A549 (cell line): Measurements from ENCODE around the gene DNAJC3. TPM values are rescaled to one million over a fixed set of nuclear protein-coding genes. Genes with fewer than 3 reads are reported as not detected.

Experiments
- ATAC-seq, 2 experiments: fragments of 200-7000 bp in 1 of 2; fragments of >200 bp in 1 of 2; cut with Nextera tagmentation in 1 of 2; cut with Tn5 transposase in 1 of 2; 3 replicates each; pipeline versions ENCODE4 v1.8.0 to v1.9.1; 2018 to 2020; ENCODE audit warnings: mild to moderate bottlenecking in 1 of 2, moderate library complexity in 1 of 2
- CTCF ChIA-PET: fragments of 300-600 bp; sonication (Branson Sonifier 250); formaldehyde crosslinking; extraction: SDS; loops from one replicate; lab custom pipeline; 2021; ENCODE audit warnings: antibody characterized with exemption, inconsistent platforms; lab: Yijun Ruan, JAX
- POLR2A ChIA-PET: fragments of 350-600 bp; formaldehyde crosslinking; extraction: SDS; loops from one replicate; lab custom pipeline; 2021; ENCODE audit warnings: antibody characterized with exemption, inconsistent platforms; lab: Yijun Ruan, JAX
- DNase-seq, 2 experiments: peaks; one replicate each; pipeline versions ENCODE4 v3.0.0 to v3.0.0-alpha.2; 2011 to 2016; ENCODE audit warnings: low read depth in 1 of 2, low spot score in 1 of 2
- FAIRE-seq: peaks from 2 replicates; lab custom pipeline; 2011; peaks lifted over from hg19 to GRCh38; lab: Jason Lieb, UNC
- H3K27ac ChIP-seq, 2 experiments: fragments of >200 bp; sonication (Bioruptor Twin); formaldehyde crosslinking; 3 replicates each; pipeline ENCODE4 v1.5.1; 2016 to 2017
- H3K4me1 ChIP-seq: fragments of >200 bp; sonication (Bioruptor Twin); formaldehyde crosslinking; 3 replicates; pipeline ENCODE4 v1.6.1; 2016
- H3K4me2 ChIP-seq: fragments of >200 bp; sonication (Bioruptor Twin); formaldehyde crosslinking; 3 replicates; pipeline ENCODE4 v1.6.1; 2016
- H3K4me3 ChIP-seq: fragments of >200 bp; sonication (Bioruptor Twin); formaldehyde crosslinking; 3 replicates; pipeline ENCODE4 v1.5.1; 2016
- H3K9me3 ChIP-seq: fragments of >200 bp; sonication (Bioruptor Twin); formaldehyde crosslinking; 3 replicates; pipeline ENCODE4 v1.6.1; 2016
- BHLHE40 ChIP-seq: IDR thresholded peaks from 2 replicates; pipeline ENCODE4 v1.6.1; 2012; ENCODE audit warnings: low read depth, low read length, inconsistent platforms
- CHD2 ChIP-seq: fragments of 150-350 bp; IDR thresholded peaks from 2 replicates; pipeline ENCODE4 v1.6.1; 2014; ENCODE audit warnings: low read length; ENCODE audit not compliant: partially characterized antibody
- CTCF ChIP-seq: fragments of >200 bp; sonication (Bioruptor Twin); formaldehyde crosslinking; IDR thresholded peaks from 3 replicates; pipeline ENCODE4 v1.5.1; 2016
- EHF ChIP-seq: fragments of 250-450 bp; sonication (Bioruptor Pico); IDR thresholded peaks from 2 replicates; pipeline ENCODE4 v1.5.0; 2020; ENCODE audit warnings: mild to moderate bottlenecking
- EP300 ChIP-seq, 2 experiments: fragments of >200 bp; sonication (Bioruptor Twin); formaldehyde crosslinking; IDR thresholded peaks; 2 replicates in 1 of 2; 3 replicates in 1 of 2; pipeline ENCODE4 v1.6.1; 2016 to 2017
- FOSB ChIP-seq: fragments of 250-450 bp; sonication (Bioruptor Pico); IDR thresholded peaks from 2 replicates; pipeline ENCODE4 v1.5.0; 2020; ENCODE audit warnings: mild to moderate bottlenecking, moderate library complexity
- FOXS1 ChIP-seq: fragments of 250-450 bp; sonication (Bioruptor Pico); IDR thresholded peaks from 2 replicates; pipeline ENCODE4 v1.5.0; 2020; ENCODE audit warnings: mild to moderate bottlenecking, moderate library complexity
- GATA3 ChIP-seq: IDR thresholded peaks from 2 replicates; pipeline ENCODE4 v1.6.1; 2012; ENCODE audit warnings: borderline replicate concordance
- HDAC2 ChIP-seq: fragments of 200-600 bp; sonication (generic); IDR thresholded peaks from 2 replicates; pipeline ENCODE4 v1.6.1; 2016
- HMGXB4 ChIP-seq: fragments of 250-450 bp; sonication (Bioruptor Pico); IDR thresholded peaks from 2 replicates; pipeline ENCODE4 v1.5.0; 2021; ENCODE audit warnings: mild to moderate bottlenecking, moderate library complexity, borderline replicate concordance
- HOXB5 ChIP-seq: fragments of 250-450 bp; sonication (Bioruptor Pico); IDR thresholded peaks from 2 replicates; pipeline ENCODE4 v1.5.0; 2020; ENCODE audit warnings: mild to moderate bottlenecking, moderate library complexity
- JUNB ChIP-seq: fragments of >200 bp; sonication (Bioruptor Twin); formaldehyde crosslinking; IDR thresholded peaks from 2 replicates; pipeline ENCODE4 v1.6.1; 2016
- KDM1A ChIP-seq: fragments of 200-600 bp; sonication (generic); IDR thresholded peaks from 2 replicates; pipeline ENCODE4 v1.6.1; 2016; ENCODE audit warnings: low read depth, mild to moderate bottlenecking
- KDM5A ChIP-seq: fragments of 200-600 bp; sonication (generic); IDR thresholded peaks from 2 replicates; pipeline ENCODE4 v1.6.1; 2016; ENCODE audit warnings: antibody characterized with exemption, mild to moderate bottlenecking
- MAZ ChIP-seq: fragments of 150-350 bp; IDR thresholded peaks from 2 replicates; pipeline ENCODE4 v1.6.1; 2014; ENCODE audit warnings: antibody characterized with exemption, low read depth, low read length, borderline replicate concordance
- NPAS2 ChIP-seq: fragments of 250-450 bp; sonication (Bioruptor Pico); IDR thresholded peaks from 2 replicates; pipeline ENCODE4 v1.8.0; 2022; ENCODE audit warnings: mild to moderate bottlenecking, moderate library complexity, borderline replicate concordance
- PHF8 ChIP-seq: fragments of 200-600 bp; sonication (generic); IDR thresholded peaks from 2 replicates; pipeline ENCODE4 v1.6.1; 2016; ENCODE audit warnings: low read depth, mild to moderate bottlenecking, antibody characterized with exemption, moderate library complexity, borderline replicate concordance
- POLR2A ChIP-seq: IDR thresholded peaks from 2 replicates; pipeline ENCODE4 v1.6.1; 2012; ENCODE audit warnings: mild to moderate bottlenecking, low read length
- POLR2AphosphoS2 ChIP-seq: conservative IDR thresholded peaks from 2 replicates; pipeline ENCODE4 v1.6.1; 2012; ENCODE audit warnings: low read length, improper control_type of control experiment, inconsistent platforms
- RCOR1 ChIP-seq: fragments of 150-350 bp; IDR thresholded peaks from 2 replicates; pipeline ENCODE4 v1.6.1; 2014; ENCODE audit warnings: antibody characterized with exemption, low read length, low read depth
- TFCP2L1 ChIP-seq: fragments of 250-450 bp; sonication (Bioruptor Pico); IDR thresholded peaks from 2 replicates; pipeline ENCODE4 v1.5.0; 2021; ENCODE audit warnings: mild to moderate bottlenecking
- TP53 ChIP-seq: fragments of 250-450 bp; sonication (Bioruptor Pico); IDR thresholded peaks from 2 replicates; pipeline ENCODE4 v1.5.0; 2021; ENCODE audit warnings: mild to moderate bottlenecking, moderate library complexity
- ZFP36 ChIP-seq: fragments of 450-650 bp; IDR thresholded peaks from 2 replicates; pipeline ENCODE4 v1.6.1; 2014; ENCODE audit warnings: borderline replicate concordance; ENCODE audit not compliant: partially characterized antibody
- ZNF302 ChIP-seq: fragments of 250-450 bp; sonication (Bioruptor Pico); IDR thresholded peaks from 2 replicates; pipeline ENCODE4 v1.9.0; 2021; ENCODE audit warnings: inconsistent platforms, mild to moderate bottlenecking, moderate library complexity
- WGBS: methylation state at CpG from one replicate; pipeline ENCODE4 v1.1.6; 2017; ENCODE audit errors: missing lambda C conversion rate; 5-methylcytosine and 5-hydroxymethylcytosine counted together
- polyA plus RNA-seq, 4 experiments: library from polyadenylated mRNA; depleted of rRNA in 3 of 4; stranded (reverse); fragments of >200 nt; fragmentation: RNase III in 1 of 4; extraction: RNeasy Plus Mini Kit Qiagen cat#74134 plus additional on column Dnase treatment in 1 of 4; gene quantifications; 2 replicates in 3 of 4; 3 replicates in 1 of 4; pipeline ENCODE4 v1.2.3, GENCODE V29; 2011 to 2017
- TF ChIP-seq, protein P1 (sequence below): fragments of 250-450 bp; sonication (Bioruptor Pico); IDR thresholded peaks from 2 replicates; pipeline ENCODE4 v1.5.0; 2020; ENCODE audit warnings: low read depth, mild to moderate bottlenecking, moderate library complexity
- TF ChIP-seq, protein P2 (sequence below): IDR thresholded peaks from 2 replicates; pipeline ENCODE4 v1.6.1; 2012
- TF ChIP-seq, protein P3 (sequence below): fragments of 150-350 bp; IDR thresholded peaks from 2 replicates; pipeline ENCODE4 v1.6.1; 2014; ENCODE audit warnings: low read depth, mild to moderate bottlenecking, low read length

The DNAJC3 gene
- polyA plus RNA-seq, 2 of the 4 experiments (the other 2 are of a cell fraction), result 11.1 to 21.9 TPM

DNA sequence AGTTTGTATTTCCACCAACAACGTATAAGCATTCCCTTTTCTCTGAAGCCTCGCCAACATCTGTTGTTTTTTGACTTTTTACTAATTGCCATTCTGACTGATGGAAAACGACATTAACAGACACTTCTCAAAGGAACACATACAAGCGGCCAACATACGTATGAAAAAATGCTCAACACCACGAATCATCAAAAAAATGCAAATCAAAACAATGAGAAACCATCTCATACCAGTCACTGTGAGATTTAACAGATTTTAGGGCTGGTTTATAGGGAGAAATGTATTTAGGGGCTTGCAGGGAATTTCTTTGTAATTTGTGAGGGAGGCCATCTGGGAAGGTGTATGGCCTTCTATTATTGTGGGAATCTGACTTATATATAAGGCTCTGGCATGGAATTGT is 29.6 kb upstream of the DNAJC3 start:
- FAIRE-seq (no peak), ATAC-seq (no peak), DNase-seq (no peak)
- Histone ChIP-seq H3K9me3 (no peaks in the 10 kb centered on the region), H3K27ac (no peak overlapping the region), H3K4me2 (no peak overlapping the region), H3K4me3 (no peak overlapping the region)
- POLR2A ChIA-PET, result no interaction called here
- 67% methylated on average over 6 of the region's 6 CpGs for WGBS
- CTCF ChIA-PET, result no interaction called here
- TF ChIP-seq ZNF302 (CRISPR knock-in tag) (no peak), NPAS2 (CRISPR knock-in tag) (no peak), FOXS1 (CRISPR knock-in tag) (no peak), EP300 (IDR thresholded peaks at IDR 0.05) (no peak), CHD2 (no peak), EHF (no peak), KDM5A (no peak), ZFP36 (no peak), BHLHE40 (no peak), GATA3 (no peak)
- TF ChIP-seq, protein P1, sequence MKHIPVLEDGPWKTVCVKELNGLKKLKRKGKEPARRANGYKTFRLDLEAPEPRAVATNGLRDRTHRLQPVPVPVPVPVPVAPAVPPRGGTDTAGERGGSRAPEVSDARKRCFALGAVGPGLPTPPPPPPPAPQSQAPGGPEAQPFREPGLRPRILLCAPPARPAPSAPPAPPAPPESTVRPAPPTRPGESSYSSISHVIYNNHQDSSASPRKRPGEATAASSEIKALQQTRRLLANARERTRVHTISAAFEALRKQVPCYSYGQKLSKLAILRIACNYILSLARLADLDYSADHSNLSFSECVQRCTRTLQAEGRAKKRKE (CRISPR knock-in tag), result no peak
- TF ChIP-seq, protein P2, sequence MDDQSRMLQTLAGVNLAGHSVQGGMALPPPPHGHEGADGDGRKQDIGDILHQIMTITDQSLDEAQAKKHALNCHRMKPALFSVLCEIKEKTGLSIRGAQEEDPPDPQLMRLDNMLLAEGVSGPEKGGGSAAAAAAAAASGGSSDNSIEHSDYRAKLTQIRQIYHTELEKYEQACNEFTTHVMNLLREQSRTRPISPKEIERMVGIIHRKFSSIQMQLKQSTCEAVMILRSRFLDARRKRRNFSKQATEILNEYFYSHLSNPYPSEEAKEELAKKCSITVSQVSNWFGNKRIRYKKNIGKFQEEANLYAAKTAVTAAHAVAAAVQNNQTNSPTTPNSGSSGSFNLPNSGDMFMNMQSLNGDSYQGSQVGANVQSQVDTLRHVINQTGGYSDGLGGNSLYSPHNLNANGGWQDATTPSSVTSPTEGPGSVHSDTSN, result no peak
- TF ChIP-seq, all 56 proteins: peak for 0
- H3K4me1 ChIP-seq, result peaks cover 10% of the 10 kb centered on the region

DNA sequence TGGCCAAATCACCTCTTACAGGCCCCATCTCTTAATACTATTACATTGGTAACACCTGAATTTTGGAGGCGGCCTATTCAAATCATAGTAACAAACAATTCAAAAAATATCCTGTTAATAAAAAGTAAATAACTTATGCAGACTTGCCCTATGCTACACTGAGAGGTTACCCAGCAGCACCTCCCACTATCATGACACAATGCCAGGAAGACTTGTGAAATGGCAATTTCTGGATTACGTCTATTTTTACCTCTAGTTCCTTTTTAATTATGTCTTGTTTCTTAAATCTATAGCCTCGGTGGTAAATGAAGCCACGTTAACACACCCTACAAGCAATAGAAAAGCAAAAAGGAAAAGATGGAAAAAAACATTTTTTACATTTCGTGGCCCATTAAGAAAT is 26.2 kb upstream of the DNAJC3 start:
- DNase-seq, result no peak
- Histone ChIP-seq H3K9me3 (no peaks in the 10 kb centered on the region), H3K4me3 (no peak overlapping the region), H3K4me1 (no peaks in the 10 kb centered on the region), H3K27ac (no peak overlapping the region), H3K4me2 (no peak overlapping the region)
- no peak for TF ChIP-seq RCOR1
- no peak for TF ChIP-seq CHD2
- TF ChIP-seq, protein P3, sequence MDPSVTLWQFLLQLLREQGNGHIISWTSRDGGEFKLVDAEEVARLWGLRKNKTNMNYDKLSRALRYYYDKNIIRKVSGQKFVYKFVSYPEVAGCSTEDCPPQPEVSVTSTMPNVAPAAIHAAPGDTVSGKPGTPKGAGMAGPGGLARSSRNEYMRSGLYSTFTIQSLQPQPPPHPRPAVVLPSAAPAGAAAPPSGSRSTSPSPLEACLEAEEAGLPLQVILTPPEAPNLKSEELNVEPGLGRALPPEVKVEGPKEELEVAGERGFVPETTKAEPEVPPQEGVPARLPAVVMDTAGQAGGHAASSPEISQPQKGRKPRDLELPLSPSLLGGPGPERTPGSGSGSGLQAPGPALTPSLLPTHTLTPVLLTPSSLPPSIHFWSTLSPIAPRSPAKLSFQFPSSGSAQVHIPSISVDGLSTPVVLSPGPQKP, result no peak
- no peak for TF ChIP-seq TP53 (CRISPR knock-in tag)
- TF ChIP-seq HDAC2, result no peak
- no peak for TF ChIP-seq KDM1A
- FAIRE-seq, result no peak
- POLR2A ChIA-PET, result no interaction called here
- ATAC-seq, result no peak
- 55% methylated on average over 5 of the region's 5 CpGs for WGBS
- CTCF ChIA-PET, result no interaction called here

DNA sequence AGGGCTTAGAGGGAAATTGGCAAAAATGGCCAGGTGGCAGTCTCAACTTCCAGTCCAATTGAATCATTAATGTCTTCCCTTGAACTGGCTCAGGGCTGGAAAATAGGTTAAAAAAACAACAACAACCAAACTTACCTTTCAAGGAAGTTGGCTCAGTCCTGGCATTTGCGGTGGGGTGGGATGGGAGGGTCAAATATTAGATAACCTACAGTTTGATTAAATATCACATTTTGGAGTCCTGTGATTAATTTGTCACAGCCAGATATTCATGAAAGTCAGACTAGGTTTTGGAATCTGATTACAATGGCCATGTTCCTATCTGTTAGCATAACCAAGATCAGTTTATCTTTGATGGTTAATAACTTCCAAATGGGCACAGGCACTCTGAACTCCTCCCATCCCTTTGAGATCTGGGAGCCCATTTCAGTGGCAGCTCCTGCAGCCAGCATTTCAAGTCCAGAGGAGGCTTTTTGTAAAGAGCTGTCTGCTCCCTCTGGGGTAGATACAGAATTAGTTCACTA is 24.6 kb upstream of the DNAJC3 start:
- no peak for TF ChIP-seq POLR2AphosphoS2
- TF ChIP-seq CTCF, result no peak
- no peak for TF ChIP-seq TP53 (CRISPR knock-in tag)
- no peak for TF ChIP-seq PHF8
- TF ChIP-seq HOXB5 (CRISPR knock-in tag), result no peak
- TF ChIP-seq HMGXB4 (CRISPR knock-in tag), result no peak
- TF ChIP-seq JUNB, result no peak
- TF ChIP-seq TFCP2L1 (CRISPR knock-in tag), result no peak
- TF ChIP-seq FOSB (CRISPR knock-in tag), result no peak
- TF ChIP-seq MAZ, result no peak
- TF ChIP-seq GATA3, result no peak
- TF ChIP-seq POLR2A, result no peak
- WGBS, result 64% methylated on average over 1 of the region's 1 CpG
- CTCF ChIA-PET, result interaction anchor here (1.0 kb wide), 2 partner anchors 8 to 28 kb away, joined by 3 read pairs; no protein-coding TSS in a partner anchor
- POLR2A ChIA-PET, result no interaction called here
- FAIRE-seq (no peak), DNase-seq (no peak), ATAC-seq (no peak)
- Histone ChIP-seq H3K4me2 (no peak overlapping the region), H3K4me1 (no peaks in the 10 kb centered on the region), H3K4me3 (no peak overlapping the region), H3K9me3 (no peaks in the 10 kb centered on the region), H3K27ac (no peak overlapping the region)
